ENCODE results near the gene OR51E1. TPM values are rescaled to one million over a fixed set of nuclear protein-coding genes. Genes with fewer than 3 reads are reported as not detected.
A peak's percentile ranks its signal among the peaks of the same experiment; 100 is the strongest.

Gene OR51E1
- total and polyA plus RNA-seq, 4 donors: 0.01 to 0.60 TPM; not detected in 2

- ATAC-seq (ENCODE audit: insufficient read depth, low FRiP score) (no peak), DNase-seq (no peak)
- Histone ChIP-seq H3K9me3 (ENCODE audit: control insufficient read depth in 4 of 4, insufficient read depth in 3 of 4, low read length in 3 of 4) (peaks cover 0 to 3% (median 0%) of the 10 kb centered on the region in 4 donors), H3K27me3 (ENCODE audit: control insufficient read depth in 3 of 3, insufficient read depth in 3 of 3, low read length in 2 of 3) (no peaks in the 10 kb centered on the region), H3K4me3 (no peak overlapping the region), H3K4me1 (ENCODE audit: control insufficient read depth in 5 of 5, insufficient read depth in 5 of 5, low read length in 5 of 5) (peaks cover 0 to 4% (median 0%) of the 10 kb centered on the region in 5 donors), H3K27ac (ENCODE audit: low read depth in 1 of 2, low read length in 1 of 2) (no peak overlapping the region), H3K36me3 (ENCODE audit: control insufficient read depth in 4 of 4, insufficient read depth in 4 of 4, low read length in 4 of 4) (no peaks in the 10 kb centered on the region), H3K9ac (ENCODE audit: insufficient read depth in 1 of 2, low read length in 2 of 2) (no peak overlapping the region)
- TF ChIP-seq CTCF (IDR thresholded peaks at IDR 0.05; ENCODE audit: control extremely low read depth, extremely low read depth): no peak
- 71 to 78% methylated on average over 2 of the region's 2 CpGs for WGBS, 2 donors
Measured at GRCh38 chr11:4654635-4655369, 11.0 kb downstream of the OR51E1 start.

DNA sequence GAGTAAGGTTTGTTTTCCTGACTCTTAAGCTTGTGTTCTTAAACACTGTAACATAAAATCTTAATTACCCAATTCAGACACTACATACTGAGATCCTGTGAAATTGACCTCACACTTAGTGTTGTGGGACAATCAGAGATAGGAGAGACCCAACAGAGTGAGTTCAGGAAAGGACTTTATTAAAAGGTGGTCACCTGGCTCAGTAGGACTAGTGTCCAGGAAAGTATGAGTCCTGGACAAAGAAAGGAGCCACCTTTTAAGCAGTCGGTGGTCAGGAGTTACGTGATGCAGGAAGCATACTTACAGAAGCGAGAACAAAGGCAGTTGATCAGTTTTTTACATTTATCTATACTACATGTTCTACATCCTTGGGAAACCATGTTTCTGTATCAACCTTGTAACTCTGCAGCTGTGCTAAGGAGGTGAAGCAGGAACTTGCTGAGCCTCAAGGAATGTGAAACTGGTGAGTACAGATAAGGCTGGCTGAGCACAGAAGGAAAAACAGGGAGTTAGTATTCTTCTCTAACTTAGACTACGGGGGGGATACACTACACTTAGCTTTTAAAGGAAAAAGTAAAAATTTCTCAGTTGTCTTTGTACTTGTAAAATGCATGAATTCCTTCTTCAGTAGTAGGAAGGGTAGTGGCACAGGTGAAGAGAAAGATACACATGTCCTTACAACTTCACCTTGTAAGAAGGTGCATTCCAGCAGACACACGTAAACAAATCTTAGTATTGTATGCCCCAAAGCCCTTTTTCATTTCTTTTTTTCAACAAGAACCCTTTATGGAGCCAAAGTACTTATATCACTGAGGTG is 15.1 kb downstream of the OR51E1 start:
- H3K36me3 ChIP-seq (ENCODE audit: control insufficient read depth in 4 of 4, insufficient read depth in 4 of 4, low read length in 4 of 4): no peaks in the 10 kb centered on the region
- H3K27me3 ChIP-seq (ENCODE audit: control insufficient read depth in 3 of 3, insufficient read depth in 3 of 3, low read length in 2 of 3): no peaks in the 10 kb centered on the region
- H3K9me3 ChIP-seq (ENCODE audit: control insufficient read depth in 4 of 4, insufficient read depth in 3 of 4, low read length in 3 of 4): no peaks in the 10 kb centered on the region
- peaks cover 0 to 4% (median 0%) of the 10 kb centered on the region in 5 donors for H3K4me1 ChIP-seq (ENCODE audit: control insufficient read depth in 5 of 5, insufficient read depth in 5 of 5, low read length in 5 of 5)
- WGBS, 2 donors: 48 to 52% methylated on average over 5 of the region's 5 CpGs
- no peak for TF ChIP-seq CTCF (IDR thresholded peaks at IDR 0.05; ENCODE audit: control extremely low read depth, extremely low read depth)
- H3K4me3 ChIP-seq: no peak overlapping the region
- H3K27ac ChIP-seq (ENCODE audit: low read depth in 1 of 2, low read length in 1 of 2): no peak overlapping the region
- no peak overlapping the region for H3K9ac ChIP-seq (ENCODE audit: insufficient read depth in 1 of 2, low read length in 2 of 2)
- ATAC-seq (ENCODE audit: insufficient read depth, low FRiP score): no peak
- DNase-seq: peak in 1 of 3 donors; percentile 4

DNA sequence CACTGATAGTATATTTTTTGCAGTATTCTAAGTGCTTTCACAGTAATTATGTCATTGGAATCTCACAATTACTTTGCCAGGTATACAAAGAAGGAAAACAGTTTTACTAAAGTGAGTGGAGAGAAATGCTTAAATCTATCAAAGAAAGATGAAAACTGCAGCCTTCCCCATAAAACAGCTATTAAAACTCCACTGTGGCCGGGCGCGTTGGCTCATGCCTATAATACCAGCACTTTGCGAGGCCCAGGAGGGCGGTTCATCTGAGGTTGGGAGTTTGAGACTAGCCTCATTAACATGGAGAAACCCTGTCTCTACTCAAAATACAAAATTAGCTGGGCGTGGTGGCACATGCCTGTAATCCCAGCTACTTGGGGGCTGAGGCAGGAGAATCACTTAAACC is 19.1 kb downstream of the OR51E1 start:
- 92% methylated on average over 6 of the region's 6 CpGs for WGBS, 2 donors
- no peak for DNase-seq
- no peak for TF ChIP-seq CTCF (IDR thresholded peaks at IDR 0.05; ENCODE audit: control extremely low read depth, extremely low read depth)
- H3K9me3 ChIP-seq (ENCODE audit: control insufficient read depth in 4 of 4, insufficient read depth in 3 of 4, low read length in 3 of 4): no peaks in the 10 kb centered on the region
- H3K27me3 ChIP-seq (ENCODE audit: control insufficient read depth in 3 of 3, insufficient read depth in 3 of 3, low read length in 2 of 3): no peaks in the 10 kb centered on the region
- ATAC-seq (ENCODE audit: insufficient read depth, low FRiP score): no peak
- no peak overlapping the region for H3K4me3 ChIP-seq
- H3K36me3 ChIP-seq (ENCODE audit: control insufficient read depth in 4 of 4, insufficient read depth in 4 of 4, low read length in 4 of 4): no peaks in the 10 kb centered on the region
- no peak overlapping the region for H3K9ac ChIP-seq (ENCODE audit: insufficient read depth in 1 of 2, low read length in 2 of 2)
- no peak overlapping the region for H3K27ac ChIP-seq (ENCODE audit: low read depth in 1 of 2, low read length in 1 of 2)
- H3K4me1 ChIP-seq (ENCODE audit: control insufficient read depth in 5 of 5, insufficient read depth in 5 of 5, low read length in 5 of 5): peaks cover 0 to 4% (median 0%) of the 10 kb centered on the region in 5 donors
